GM23338 (cell line): ENCODE results near the gene BMP3. TPM values are rescaled to one million over a fixed set of nuclear protein-coding genes. Genes with fewer than 3 reads are reported as not detected.

Experiments
- ATAC-seq: fragments of 200-7000 bp; cut with Tn5 transposase; 3 replicates; pipeline ENCODE4 v1.9.1; 2020
- DNase-seq: peaks from one replicate; pipeline ENCODE4 v3.0.0-alpha.2; 2015; ENCODE audit warnings: low spot score
- H2AFZ ChIP-seq: fragments of 200-600 bp; sonication (generic); 2 replicates; pipeline ENCODE4 v1.8.0; 2016; ENCODE audit warnings: antibody characterized with exemption, mild to moderate bottlenecking, moderate library complexity
- H3F3A ChIP-seq: fragments of 200-600 bp; sonication (generic); replicated peaks from 2 replicates; pipeline ENCODE4 v1.8.0; 2017; ENCODE audit warnings: antibody characterized with exemption, mixed run types, low read depth
- H3K27ac ChIP-seq: fragments of 200-600 bp; sonication (generic); 2 replicates; pipeline ENCODE4 v1.6.1; 2016; ENCODE audit warnings: low read depth
- H3K27me3 ChIP-seq: fragments of 200-600 bp; sonication (generic); 2 replicates; pipeline ENCODE4 v1.8.0; 2016; ENCODE audit warnings: mild to moderate bottlenecking, mixed run types, moderate library complexity; ENCODE audit not compliant: insufficient read depth
- H3K36me3 ChIP-seq: fragments of 200-600 bp; sonication (generic); 2 replicates; pipeline ENCODE4 v1.8.0; 2016; ENCODE audit warnings: mild to moderate bottlenecking; ENCODE audit not compliant: insufficient read depth
- H3K4me1 ChIP-seq: fragments of 200-600 bp; sonication (generic); 2 replicates; pipeline ENCODE4 v1.8.0; 2016; ENCODE audit warnings: mild to moderate bottlenecking, moderate library complexity; ENCODE audit not compliant: insufficient read depth
- H3K4me2 ChIP-seq: fragments of 200-600 bp; sonication (generic); 2 replicates; pipeline ENCODE4 v1.7.1; 2017; ENCODE audit warnings: mixed run types
- H3K4me3 ChIP-seq: fragments of 200-600 bp; sonication (generic); 2 replicates; pipeline ENCODE4 v1.6.1; 2016; ENCODE audit warnings: mixed run types
- H3K79me2 ChIP-seq: fragments of 200-600 bp; sonication (generic); replicated peaks from 2 replicates; pipeline ENCODE4 v1.8.0; 2017; ENCODE audit warnings: mild to moderate bottlenecking; ENCODE audit not compliant: insufficient read depth
- H3K9me2 ChIP-seq: fragments of 200-600 bp; sonication (generic); 2 replicates; pipeline ENCODE4 v1.8.0; 2017; ENCODE audit not compliant: insufficient read depth
- H4K20me1 ChIP-seq: fragments of 200-600 bp; sonication (generic); replicated peaks from 2 replicates; pipeline ENCODE4 v1.8.0; 2017; ENCODE audit warnings: mild to moderate bottlenecking; ENCODE audit not compliant: insufficient read depth
- H3K27ac Mint-ChIP-seq: 2 replicates; pipeline ENCODE4 v1.8.0; 2020; ENCODE audit warnings: inconsistent platforms, mild to moderate bottlenecking, moderate library complexity, mixed read lengths
- H3K27me3 Mint-ChIP-seq: 3 replicates; pipeline ENCODE4 v1.8.0; 2022; ENCODE audit warnings: low read depth, mild to moderate bottlenecking, moderate library complexity, mixed read lengths, inconsistent platforms; ENCODE audit not compliant: insufficient read depth, poor library complexity
- H3K36me3 Mint-ChIP-seq: 3 replicates; pipeline ENCODE4 v1.8.0; 2021; ENCODE audit warnings: low read depth, mild to moderate bottlenecking, inconsistent platforms, moderate library complexity, mixed read lengths
- H3K4me1 Mint-ChIP-seq: 3 replicates; pipeline ENCODE4 v1.8.0; 2020; ENCODE audit warnings: mild to moderate bottlenecking, inconsistent platforms, mixed read lengths
- H3K4me3 Mint-ChIP-seq: 3 replicates; pipeline ENCODE4 v1.8.0; 2021; ENCODE audit warnings: moderate library complexity, mild to moderate bottlenecking, inconsistent platforms, mixed read lengths
- H3K9me3 Mint-ChIP-seq: 3 replicates; pipeline ENCODE4 v1.8.0; 2020; ENCODE audit warnings: moderate library complexity, mild to moderate bottlenecking, inconsistent platforms, mixed read lengths
- ETS1 ChIP-seq: IDR thresholded peaks from 2 replicates; pipeline ENCODE4 v1.6.1; 2016; ENCODE audit warnings: antibody characterized with exemption
- EZH2 ChIP-seq: fragments of 200-600 bp; sonication (generic); IDR thresholded peaks from one replicate; pipeline ENCODE4 v1.8.0; 2017; ENCODE audit warnings: antibody characterized with exemption, mild to moderate bottlenecking, low read depth; ENCODE audit not compliant: unreplicated experiment
- EZH2phosphoT487 ChIP-seq: fragments of 200-600 bp; sonication (generic); IDR thresholded peaks from one replicate; pipeline ENCODE4 v1.8.1; 2018; ENCODE audit warnings: antibody characterized with exemption; ENCODE audit not compliant: unreplicated experiment
- JUNB ChIP-seq: IDR thresholded peaks from one replicate; pipeline ENCODE4 v1.6.1; 2016; ENCODE audit warnings: antibody characterized with exemption; ENCODE audit not compliant: unreplicated experiment
- NANOG ChIP-seq: IDR thresholded peaks from 2 replicates; pipeline ENCODE4 v1.6.1; 2016; ENCODE audit warnings: antibody characterized with exemption, borderline replicate concordance
- POLR2AphosphoS5 ChIP-seq: IDR thresholded peaks from 2 replicates; pipeline ENCODE4 v1.6.1; 2016; ENCODE audit warnings: antibody characterized with exemption, low read depth
- REST ChIP-seq: IDR thresholded peaks from one replicate; pipeline ENCODE4 v1.6.1; 2018; ENCODE audit warnings: antibody characterized with exemption; ENCODE audit not compliant: unreplicated experiment
- STAT1 ChIP-seq: IDR thresholded peaks from one replicate; pipeline ENCODE4 v1.6.1; 2016; ENCODE audit warnings: antibody characterized with exemption; ENCODE audit not compliant: unreplicated experiment
- ZNF114 ChIP-seq: fragments of 250-450 bp; sonication (Bioruptor Pico); IDR thresholded peaks from 2 replicates; pipeline ENCODE4 v1.5.0; 2020; ENCODE audit warnings: mild to moderate bottlenecking, moderate library complexity
- ZNF331 ChIP-seq: fragments of 250-450 bp; sonication (Bioruptor Pico); IDR thresholded peaks from 2 replicates; pipeline ENCODE4 v1.5.0; 2020; ENCODE audit warnings: low read depth, mild to moderate bottlenecking, moderate library complexity
- ZNF462 ChIP-seq: fragments of 250-450 bp; sonication (Bioruptor Pico); IDR thresholded peaks from 2 replicates; pipeline ENCODE4 v1.5.0; 2020; ENCODE audit warnings: mild to moderate bottlenecking, moderate library complexity
- polyA plus RNA-seq: library from polyadenylated mRNA; unstranded; fragments of >200 nt; fragmentation: Nextera tagmentation; extraction: Ambion mirVana; gene quantifications from 2 replicates; pipeline ENCODE4 v1.2.1, GENCODE V29; 2016
- total RNA-seq: library from RNA; depleted of rRNA; stranded (reverse); fragments of >200 nt; shearing (Covaris generic); gene quantifications from 2 replicates; pipeline ENCODE4 v1.2.3, GENCODE V29; 2014

The BMP3 gene
- total and polyA plus RNA-seq, 2 experiments from 2014 or later = 0.10 TPM; not detected in 1

- peaks cover 24% of the 10 kb centered on the region for H3K9me3 Mint-ChIP-seq
- H3K27me3 Mint-ChIP-seq = no peaks in the 10 kb centered on the region
- no peak overlapping the region for H2AFZ ChIP-seq
- no peak overlapping the region for H3K4me3 ChIP-seq
- no peaks in the 10 kb centered on the region for H3K4me1 Mint-ChIP-seq
- no peak overlapping the region for H3K27ac Mint-ChIP-seq
- no peak overlapping the region for H3K27ac ChIP-seq
- TF ChIP-seq JUNB (no peak), NANOG (no peak), STAT1 (no peak), EZH2 (no peak), ZNF462 (CRISPR knock-in tag) (no peak)
- H3K36me3 ChIP-seq = no peaks in the 10 kb centered on the region
- H3K9me2 ChIP-seq = 0 out of 2 replicates have a peak, but pooled peaks cover 6% of the 10 kb centered on the region
- H3K36me3 Mint-ChIP-seq = peaks cover 9% of the 10 kb centered on the region; the same call in 1 of the 3 replicates
- no peak overlapping the region for H3K4me3 Mint-ChIP-seq
- DNase-seq = no peak
- no peak for ATAC-seq
- no peaks in the 10 kb centered on the region for H3F3A ChIP-seq
- no peak overlapping the region for H3K4me2 ChIP-seq
- H4K20me1 ChIP-seq = no peaks in the 10 kb centered on the region
- H3K4me1 ChIP-seq = no peaks in the 10 kb centered on the region
- H3K79me2 ChIP-seq = no peaks in the 10 kb centered on the region
- H3K27me3 ChIP-seq = no peaks in the 10 kb centered on the region
These were observed 53.5 kb downstream of the BMP3 start for GRCh38 chr4:81084029-81084428.

- no peak overlapping the region for H3K4me3 Mint-ChIP-seq
- H3K79me2 ChIP-seq = no peaks in the 10 kb centered on the region
- no peaks in the 10 kb centered on the region for H3K27me3 ChIP-seq
- peaks cover 24% of the 10 kb centered on the region for H3K9me3 Mint-ChIP-seq
- H3K36me3 ChIP-seq = no peaks in the 10 kb centered on the region
- no peak overlapping the region for H3K27ac Mint-ChIP-seq
- H3K4me1 Mint-ChIP-seq = no peaks in the 10 kb centered on the region
- H3F3A ChIP-seq = no peaks in the 10 kb centered on the region
- H3K4me3 ChIP-seq = no peak overlapping the region
- no peaks in the 10 kb centered on the region for H4K20me1 ChIP-seq
- DNase-seq (no peak), ATAC-seq (no peak)
- H3K27me3 Mint-ChIP-seq = no peaks in the 10 kb centered on the region
- H3K27ac ChIP-seq = no peak overlapping the region
- no peak overlapping the region for H3K4me2 ChIP-seq
- 0 out of 2 replicates have a peak, but pooled peaks cover 6% of the 10 kb centered on the region for H3K9me2 ChIP-seq
- no peak overlapping the region for H2AFZ ChIP-seq
- no peaks in the 10 kb centered on the region for H3K4me1 ChIP-seq
- TF ChIP-seq POLR2AphosphoS5 (no peak), ETS1 (no peak), EZH2phosphoT487 (no peak), ZNF331 (CRISPR knock-in tag) (no peak), REST (no peak), JUNB (no peak), STAT1 (no peak), ZNF114 (CRISPR knock-in tag) (no peak)
- H3K36me3 Mint-ChIP-seq = peaks cover 9% of the 10 kb centered on the region; the same call in 1 of the 3 replicates
These were observed 54.1 kb downstream of the BMP3 start for GRCh38 chr4:81084634-81085033.
